ENCODE data around the gene RHOU.

Gene RHOU

DNA sequence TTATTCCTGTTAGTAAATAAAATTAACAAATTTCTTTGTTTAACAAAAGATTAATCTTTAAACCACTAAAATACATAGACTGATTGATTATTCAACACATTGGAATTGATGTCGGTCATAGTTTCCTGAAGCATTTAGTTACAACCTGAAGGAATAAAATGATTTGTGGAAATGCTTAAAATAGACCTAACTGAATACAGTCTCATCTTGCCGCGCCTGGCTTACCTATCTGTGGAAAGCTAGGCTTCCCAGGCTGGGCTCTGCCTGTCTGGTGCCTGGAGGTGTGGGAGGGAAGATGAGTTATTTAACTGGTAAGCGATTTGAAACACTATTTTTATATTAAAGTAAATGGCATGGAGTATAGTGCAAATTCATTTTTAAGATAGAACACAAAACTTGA is 10.2 kb downstream of the RHOU start:
- Histone ChIP-seq H3K4me1 (ENCODE audit: insufficient read depth, low read length) (no peaks in the 10 kb centered on the region), H3K36me3 (ENCODE audit: insufficient read depth, low read length) (peaks cover 2% of the 10 kb centered on the region; the same call in 1 of the 2 replicates), H3K9ac (ENCODE audit: low read depth, low read length) (no peak overlapping the region), H3K9me3 (ENCODE audit: control insufficient read depth, insufficient read depth, low read length) (no peaks in the 10 kb centered on the region)

DNA sequence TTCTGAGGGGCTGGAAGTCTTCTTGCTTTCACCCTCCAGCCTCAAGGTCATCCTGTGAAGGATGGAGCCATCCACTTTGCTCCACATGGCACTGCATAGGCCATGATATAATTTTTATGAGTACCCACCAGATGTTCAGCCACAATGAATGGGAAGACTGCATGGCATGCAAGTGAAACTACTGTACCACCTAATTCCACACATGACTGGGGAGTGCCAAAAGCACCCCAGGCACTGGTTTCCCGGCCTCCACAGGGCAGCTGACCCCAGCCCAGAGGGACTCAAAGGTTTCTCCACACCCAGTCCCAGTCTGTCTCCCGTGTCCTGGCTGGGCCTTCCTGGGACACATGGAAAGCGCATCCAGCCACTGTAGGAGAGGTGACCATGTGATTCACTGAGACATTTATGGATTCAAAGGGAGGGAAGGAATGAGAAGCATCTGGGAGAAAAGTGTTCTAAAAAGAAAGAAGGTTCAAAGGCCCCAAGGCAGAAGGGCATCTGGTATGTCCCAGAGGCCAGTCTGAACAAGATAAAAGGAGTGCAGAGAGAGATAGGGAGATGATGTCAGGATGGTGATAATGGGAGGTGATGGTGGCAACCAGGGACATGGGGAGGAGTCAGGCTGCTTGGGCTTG is 12.1 kb downstream of the RHOU start:
- Histone ChIP-seq H3K9me3 (ENCODE audit: control insufficient read depth, insufficient read depth, low read length) (no peaks in the 10 kb centered on the region), H3K4me1 (ENCODE audit: insufficient read depth, low read length) (no peaks in the 10 kb centered on the region), H3K9ac (ENCODE audit: low read depth, low read length) (no peak overlapping the region), H3K36me3 (ENCODE audit: insufficient read depth, low read length) (peaks cover under 1% of the 10 kb centered on the region; the same call in 1 of the 2 replicates)

DNA sequence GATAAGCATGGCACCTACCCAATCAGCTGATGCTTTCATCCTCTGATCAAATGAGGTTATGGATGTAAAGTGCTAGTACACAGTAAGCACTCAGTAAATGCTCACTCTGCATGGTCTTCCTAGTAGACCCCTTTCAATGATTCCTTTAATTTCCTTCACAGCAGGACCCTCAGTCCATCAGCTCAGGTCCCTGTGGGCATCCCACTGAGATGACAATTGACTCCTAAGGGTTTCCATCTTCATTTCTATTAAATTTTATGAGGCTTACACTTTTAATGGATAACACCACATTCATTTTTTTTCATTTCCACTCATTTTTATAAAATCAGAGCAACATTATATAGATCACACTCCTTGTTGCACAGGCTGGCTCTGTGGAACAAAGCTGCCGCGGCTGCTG is 12.8 kb downstream of the RHOU start:
- H3K9ac ChIP-seq (ENCODE audit: low read depth, low read length), result no peak overlapping the region
- H3K4me1 ChIP-seq (ENCODE audit: insufficient read depth, low read length), result no peaks in the 10 kb centered on the region
- no peaks in the 10 kb centered on the region; the same call in 1 of the 2 replicates for H3K36me3 ChIP-seq (ENCODE audit: insufficient read depth, low read length)
- no peaks in the 10 kb centered on the region for H3K9me3 ChIP-seq (ENCODE audit: control insufficient read depth, insufficient read depth, low read length)

GRCh38 chr1:228748431-228748830 is 13.2 kb downstream of the RHOU start:
- Histone ChIP-seq H3K9me3 (ENCODE audit: control insufficient read depth, insufficient read depth, low read length) (no peaks in the 10 kb centered on the region), H3K4me1 (ENCODE audit: insufficient read depth, low read length) (no peaks in the 10 kb centered on the region), H3K9ac (ENCODE audit: low read depth, low read length) (no peak overlapping the region), H3K36me3 (ENCODE audit: insufficient read depth, low read length) (no peaks in the 10 kb centered on the region; the same call in 1 of the 2 replicates)

- Histone ChIP-seq H3K9me3 (ENCODE audit: control insufficient read depth, insufficient read depth, low read length) (no peaks in the 10 kb centered on the region), H3K4me1 (ENCODE audit: insufficient read depth, low read length) (no peaks in the 10 kb centered on the region), H3K36me3 (ENCODE audit: insufficient read depth, low read length) (no peaks in the 10 kb centered on the region), H3K9ac (ENCODE audit: low read depth, low read length) (no peak overlapping the region)
Observed at GRCh38 chr1:228749765-228750164, 14.5 kb downstream of the RHOU start.

- no peak overlapping the region for H3K9ac ChIP-seq (ENCODE audit: low read depth, low read length)
- H3K9me3 ChIP-seq (ENCODE audit: control insufficient read depth, insufficient read depth, low read length), result no peaks in the 10 kb centered on the region
- no peaks in the 10 kb centered on the region for H3K4me1 ChIP-seq (ENCODE audit: insufficient read depth, low read length)
- H3K36me3 ChIP-seq (ENCODE audit: insufficient read depth, low read length), result no peaks in the 10 kb centered on the region
Observed at GRCh38 chr1:228750915-228751314, 15.6 kb downstream of the RHOU start.

DNA sequence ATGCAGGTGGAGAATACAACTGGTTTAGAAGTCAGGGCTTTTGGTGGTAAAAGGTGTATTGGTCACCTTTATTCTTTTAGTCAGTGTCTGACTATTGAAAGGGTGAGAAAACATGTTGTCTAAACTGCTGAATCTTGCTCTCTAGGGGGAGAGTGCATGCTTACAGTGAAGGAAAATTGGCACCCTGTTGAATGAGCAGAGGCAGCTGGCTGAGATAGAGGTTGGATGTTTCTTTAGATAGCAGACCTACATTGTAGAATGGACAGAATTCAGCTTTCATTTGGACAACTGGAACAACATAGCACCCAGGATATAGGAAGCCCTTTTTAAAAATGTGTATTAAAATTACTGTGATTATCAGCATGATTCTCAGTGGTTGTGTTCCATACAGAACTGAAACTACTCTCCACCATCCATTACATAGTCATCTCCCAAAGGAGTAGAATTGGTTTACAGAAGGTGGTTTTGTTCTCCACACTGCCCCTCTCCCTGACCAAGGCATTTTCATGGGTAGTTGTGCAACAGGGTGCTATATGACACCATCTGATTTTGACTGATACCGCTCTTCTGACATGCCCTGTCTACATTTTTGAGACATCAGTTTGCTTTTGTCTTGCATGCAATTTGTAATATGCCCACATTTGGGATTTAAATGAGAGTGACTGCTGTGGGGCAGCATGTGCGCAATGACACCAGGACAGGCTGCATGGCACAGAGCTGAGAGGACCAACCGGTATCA is 16.2 kb downstream of the RHOU start:
- Histone ChIP-seq H3K9me3 (ENCODE audit: control insufficient read depth, insufficient read depth, low read length) (no peaks in the 10 kb centered on the region), H3K9ac (ENCODE audit: low read depth, low read length) (no peak overlapping the region), H3K4me1 (ENCODE audit: insufficient read depth, low read length) (no peaks in the 10 kb centered on the region), H3K36me3 (ENCODE audit: insufficient read depth, low read length) (no peaks in the 10 kb centered on the region)

GRCh38 chr1:228752258-228752657 is 17.0 kb downstream of the RHOU start:
- Histone ChIP-seq H3K9me3 (ENCODE audit: control insufficient read depth, insufficient read depth, low read length) (no peaks in the 10 kb centered on the region; the same call in 1 of the 2 replicates), H3K36me3 (ENCODE audit: insufficient read depth, low read length) (no peaks in the 10 kb centered on the region), H3K4me1 (ENCODE audit: insufficient read depth, low read length) (no peaks in the 10 kb centered on the region), H3K9ac (ENCODE audit: low read depth, low read length) (no peak overlapping the region)

GRCh38 chr1:228752675-228753265 is 17.5 kb downstream of the RHOU start:
- Histone ChIP-seq H3K9me3 (ENCODE audit: control insufficient read depth, insufficient read depth, low read length) (no peaks in the 10 kb centered on the region; the same call in 1 of the 2 replicates), H3K9ac (ENCODE audit: low read depth, low read length) (no peak overlapping the region), H3K4me1 (ENCODE audit: insufficient read depth, low read length) (no peaks in the 10 kb centered on the region), H3K36me3 (ENCODE audit: insufficient read depth, low read length) (no peaks in the 10 kb centered on the region)

DNA sequence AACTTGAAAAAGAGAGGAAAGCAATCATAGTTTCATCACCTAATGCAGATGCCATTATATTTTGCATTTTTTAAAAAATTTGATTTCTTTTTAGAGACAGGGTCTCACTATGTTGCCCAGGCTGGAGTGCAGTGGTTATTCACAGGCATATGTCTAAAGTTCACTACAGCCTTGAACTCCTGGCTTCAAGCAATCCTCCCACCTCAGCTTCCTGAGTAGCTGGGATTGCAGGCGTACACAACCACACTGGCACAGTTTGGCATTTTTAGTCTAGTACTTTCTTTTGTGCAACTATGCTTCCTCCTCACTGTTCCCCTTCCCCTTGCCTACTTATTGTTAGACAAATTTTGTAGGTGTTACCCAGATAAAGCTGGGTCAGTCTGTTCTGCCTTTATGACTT is 18.0 kb downstream of the RHOU start:
- H3K9me3 ChIP-seq (ENCODE audit: control insufficient read depth, insufficient read depth, low read length), result no peaks in the 10 kb centered on the region; the same call in 1 of the 2 replicates
- no peaks in the 10 kb centered on the region for H3K36me3 ChIP-seq (ENCODE audit: insufficient read depth, low read length)
- H3K4me1 ChIP-seq (ENCODE audit: insufficient read depth, low read length), result no peaks in the 10 kb centered on the region
- no peak overlapping the region for H3K9ac ChIP-seq (ENCODE audit: low read depth, low read length)

DNA sequence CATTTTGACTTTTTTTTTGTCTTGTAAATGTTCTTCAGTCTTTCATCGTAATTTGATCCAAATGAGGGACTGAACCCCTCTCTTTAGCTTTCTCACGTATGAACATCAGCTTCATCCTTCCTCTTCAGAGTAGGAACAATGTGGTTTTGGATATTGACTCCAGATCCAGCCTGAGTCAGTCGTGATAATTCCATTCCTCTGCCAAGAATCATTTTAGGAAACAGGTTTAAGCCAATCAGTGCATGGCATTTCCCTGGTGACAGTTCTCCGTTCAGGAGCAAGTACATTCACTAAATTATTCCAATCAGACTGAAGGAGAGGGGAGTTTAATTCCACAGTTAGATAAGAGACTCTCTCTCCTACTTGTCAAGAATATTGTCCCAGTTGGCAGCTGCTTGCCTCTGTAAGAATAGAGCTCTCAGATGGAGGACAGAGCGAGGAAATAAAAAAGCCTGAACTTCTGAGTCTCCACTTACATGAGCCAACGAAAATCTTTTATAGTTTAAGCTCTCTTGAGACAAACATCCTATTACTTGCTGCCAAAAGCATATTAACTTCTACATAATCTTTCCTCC is 18.6 kb downstream of the RHOU start:
- Histone ChIP-seq H3K9ac (ENCODE audit: low read depth, low read length) (no peak overlapping the region), H3K36me3 (ENCODE audit: insufficient read depth, low read length) (no peaks in the 10 kb centered on the region), H3K9me3 (ENCODE audit: control insufficient read depth, insufficient read depth, low read length) (no peaks in the 10 kb centered on the region; the same call in 1 of the 2 replicates), H3K4me1 (ENCODE audit: insufficient read depth, low read length) (no peaks in the 10 kb centered on the region)

DNA sequence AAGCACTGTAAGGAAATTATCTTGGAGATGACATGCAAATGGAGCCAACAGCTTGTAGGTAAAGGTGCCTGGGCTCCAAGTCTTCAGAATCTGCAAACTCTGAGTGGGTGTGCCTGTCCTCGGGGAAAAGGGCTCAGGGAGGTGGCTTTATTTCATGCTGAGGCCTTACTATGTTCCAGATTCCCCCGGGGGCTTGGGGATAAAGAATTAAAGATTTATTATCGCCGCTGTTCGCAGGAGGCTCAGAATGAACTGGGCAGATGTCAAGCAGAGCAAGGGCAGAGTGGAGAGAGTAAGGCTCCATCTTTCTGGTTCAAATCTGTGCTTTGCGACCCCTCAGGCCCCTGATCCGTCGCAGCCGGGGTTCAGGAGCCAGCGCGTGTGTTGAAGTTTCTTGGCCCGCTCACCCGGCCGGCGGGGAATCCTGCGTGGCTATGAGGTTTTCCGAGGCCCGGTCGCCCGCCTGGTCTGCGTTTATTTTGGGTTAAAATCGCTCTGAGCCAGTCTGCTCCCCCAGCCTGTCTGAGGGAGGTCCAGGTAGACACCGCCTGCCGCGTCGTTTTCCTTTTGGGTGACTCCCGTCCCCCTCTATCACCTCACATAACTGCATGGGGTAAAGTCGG is 19.5 kb downstream of the RHOU start:
- no peaks in the 10 kb centered on the region for H3K36me3 ChIP-seq (ENCODE audit: insufficient read depth, low read length)
- H3K9ac ChIP-seq (ENCODE audit: low read depth, low read length), result no peak overlapping the region
- no peaks in the 10 kb centered on the region for H3K4me1 ChIP-seq (ENCODE audit: insufficient read depth, low read length)
- H3K9me3 ChIP-seq (ENCODE audit: control insufficient read depth, insufficient read depth, low read length), result no peaks in the 10 kb centered on the region; the same call in 1 of the 2 replicates

DNA sequence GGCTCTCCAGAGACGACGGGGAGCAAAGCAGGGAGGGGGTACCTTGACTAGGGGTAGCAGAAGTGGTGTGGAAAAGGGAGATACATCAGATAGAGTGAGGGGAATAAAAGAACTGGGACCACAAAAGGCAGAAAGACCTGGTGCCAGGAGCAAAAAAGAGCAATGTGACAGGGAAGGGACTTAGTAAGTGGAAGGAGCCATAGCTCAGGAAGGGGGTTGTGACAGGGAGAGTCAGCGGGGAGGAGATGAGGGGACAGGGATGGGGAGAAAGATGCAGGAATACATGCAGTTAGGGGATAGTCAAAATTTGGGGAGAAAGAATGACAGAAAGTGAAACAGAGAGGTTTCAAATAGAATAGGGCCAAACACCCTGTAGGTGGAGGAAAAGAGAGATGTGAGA is 20.5 kb downstream of the RHOU start:
- Histone ChIP-seq H3K4me1 (ENCODE audit: insufficient read depth, low read length) (no peaks in the 10 kb centered on the region), H3K9me3 (ENCODE audit: control insufficient read depth, insufficient read depth, low read length) (no peaks in the 10 kb centered on the region; the same call in 1 of the 2 replicates), H3K9ac (ENCODE audit: low read depth, low read length) (no peak overlapping the region), H3K36me3 (ENCODE audit: insufficient read depth, low read length) (no peaks in the 10 kb centered on the region)

- H3K9me3 ChIP-seq (ENCODE audit: control insufficient read depth, insufficient read depth, low read length), result no peaks in the 10 kb centered on the region; the same call in 1 of the 2 replicates
- no peaks in the 10 kb centered on the region for H3K4me1 ChIP-seq (ENCODE audit: insufficient read depth, low read length)
- H3K36me3 ChIP-seq (ENCODE audit: insufficient read depth, low read length), result no peaks in the 10 kb centered on the region
- H3K9ac ChIP-seq (ENCODE audit: low read depth, low read length), result no peak overlapping the region
Observed at GRCh38 chr1:228756457-228756856, 21.2 kb downstream of the RHOU start.
